Activated CD8-positive, alpha-beta memory T cell treated with anti-CD3 and anti-CD28 coated beads, Interleukin-2, amount 10 ng/mL, durations not matched to agents 7 days and 5 days (primary cell): ENCODE data around the gene VWDE. TPM values are rescaled to one million over a fixed set of nuclear protein-coding genes. Genes with fewer than 3 reads are reported as not detected.

Source experiments
- ATAC-seq: fragments of 150-1000 bp; cut with Tn5 transposase; one replicate; pipeline ENCODE4 v1.10.0; 2021; ENCODE audit warnings: moderate library complexity
- CTCF ChIA-PET: fragments of 350-600 bp; sonication (Branson Sonifier 250); formaldehyde crosslinking; loops from one replicate; lab custom pipeline; 2021; ENCODE audit warnings: antibody characterized with exemption; lab: Charles Lee
- DNase-seq: peaks from one replicate; pipeline ENCODE4 v3.0.0-alpha.2; 2020
- H3K27ac Mint-ChIP-seq: one replicate; pipeline ENCODE4 v1.8.0; 2021; ENCODE audit warnings: mild to moderate bottlenecking, mixed read lengths
- H3K27me3 Mint-ChIP-seq: one replicate; pipeline ENCODE4 v1.8.0; 2021; ENCODE audit warnings: mixed read lengths
- H3K36me3 Mint-ChIP-seq: one replicate; pipeline ENCODE4 v1.8.0; 2021; ENCODE audit warnings: mild to moderate bottlenecking, mixed read lengths
- H3K4me1 Mint-ChIP-seq: one replicate; pipeline ENCODE4 v1.8.0; 2021; ENCODE audit warnings: mixed read lengths
- H3K4me3 Mint-ChIP-seq: one replicate; pipeline ENCODE4 v1.8.0; 2021; ENCODE audit warnings: mild to moderate bottlenecking, moderate library complexity, mixed read lengths
- H3K9me3 Mint-ChIP-seq: one replicate; pipeline ENCODE4 v1.8.0; 2022; ENCODE audit warnings: low read depth, mixed read lengths
- total RNA-seq, 2 experiments: library from RNA; stranded (reverse); gene quantifications; one replicate each; pipeline ENCODE4 v1.2.3, GENCODE V29; 2021

The VWDE gene
- total RNA-seq, 2 experiments from 2014 or later: 3.4 to 4.6 TPM

DNA sequence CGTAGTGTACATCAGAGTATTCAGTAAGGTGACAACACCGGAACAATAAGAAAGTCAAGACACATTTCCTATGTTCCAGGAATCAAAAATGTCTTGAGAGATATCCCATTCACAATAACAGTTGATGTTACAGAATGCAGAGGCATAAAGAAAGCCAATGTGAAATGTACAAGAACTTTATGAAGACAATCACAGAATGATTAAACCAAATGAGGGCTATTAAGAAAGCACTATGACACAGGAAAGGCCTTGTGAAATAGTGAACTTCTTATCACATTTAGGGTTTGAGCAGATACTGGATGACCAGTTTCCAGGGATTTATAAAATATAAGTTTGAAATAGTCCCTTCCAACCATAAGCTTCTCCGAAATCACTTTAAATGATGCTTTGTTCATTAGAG is 52.7 kb downstream of the VWDE start:
- H3K4me3 Mint-ChIP-seq: no peak overlapping the region

DNA sequence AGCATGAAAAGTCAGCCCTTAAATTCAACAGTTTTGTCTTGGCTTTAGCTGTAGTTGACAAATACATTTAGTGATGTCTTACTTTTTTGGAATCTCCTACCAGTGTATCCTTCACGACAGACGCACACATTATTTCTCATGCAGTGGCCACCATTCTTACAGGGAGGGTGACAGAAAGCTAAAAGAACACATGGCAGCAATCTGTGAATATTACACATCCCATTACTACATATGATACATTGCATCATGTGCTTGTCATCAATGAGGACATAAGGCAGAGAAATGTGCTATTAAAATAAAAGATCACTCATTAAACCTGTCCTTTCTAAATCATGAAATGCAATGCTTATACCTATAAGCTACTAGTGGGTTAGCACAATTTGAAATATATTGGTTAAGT is 66.6 kb downstream of the VWDE start:
- no peak for ATAC-seq
- Mint-ChIP-seq H3K9me3 (no peaks in the 10 kb centered on the region), H3K4me1 (no peaks in the 10 kb centered on the region), H3K27me3 (no peaks in the 10 kb centered on the region), H3K27ac (no peak overlapping the region), H3K36me3 (no peaks in the 10 kb centered on the region), H3K4me3 (no peak overlapping the region)
- no peak for DNase-seq
- CTCF ChIA-PET: no interaction called here

More for the DNA sequence above, 52.7 kb downstream of the VWDE start:
- no peaks in the 10 kb centered on the region for H3K9me3 Mint-ChIP-seq
- DNase-seq: no peak
- CTCF ChIA-PET: no interaction called here
- no peak overlapping the region for H3K27ac Mint-ChIP-seq
- H3K4me1 Mint-ChIP-seq: peaks cover 6% of the 10 kb centered on the region
- H3K27me3 Mint-ChIP-seq: no peaks in the 10 kb centered on the region
- ATAC-seq: no peak
- peaks cover 2% of the 10 kb centered on the region for H3K36me3 Mint-ChIP-seq

DNA sequence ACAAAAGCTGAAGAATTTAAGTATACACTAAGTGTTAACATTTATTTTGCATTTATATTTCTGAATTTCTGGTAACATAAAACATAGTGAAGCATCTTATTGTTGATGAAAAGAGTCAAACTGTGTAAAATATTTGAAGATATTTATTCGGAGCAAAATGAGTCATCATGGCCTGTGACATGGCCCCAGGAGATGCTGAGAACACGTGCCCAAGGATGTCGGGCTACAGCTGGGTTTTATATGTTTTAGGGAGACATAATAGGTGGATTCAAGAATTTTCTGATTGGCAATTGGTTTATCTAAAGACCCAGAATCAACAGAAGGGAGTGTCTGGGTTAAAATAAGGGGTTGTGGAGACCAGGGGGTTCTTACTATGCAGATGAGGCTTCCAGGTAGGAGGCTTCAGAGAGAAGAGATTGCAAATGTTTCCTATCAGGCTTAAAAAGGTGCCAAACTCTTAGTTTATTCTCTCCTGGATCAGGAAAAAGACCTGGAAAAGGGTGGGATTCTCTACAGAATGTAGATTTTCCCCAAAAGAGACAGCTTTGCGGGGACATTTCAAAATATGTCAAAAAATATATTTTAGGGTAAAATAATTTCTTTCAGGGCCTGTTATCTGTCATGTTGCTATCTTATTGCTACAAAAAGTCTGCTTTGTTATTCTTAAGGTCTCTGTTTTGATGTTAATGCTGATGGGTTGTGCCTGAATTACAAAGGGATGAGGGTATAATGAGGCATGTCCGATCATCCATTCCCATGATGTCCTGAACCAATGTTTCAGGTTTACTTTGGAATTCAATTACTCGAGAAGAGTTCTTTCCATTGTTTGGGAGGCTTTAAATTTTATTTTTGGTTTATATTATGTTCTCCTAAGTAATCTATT is 74.5 kb downstream of the VWDE start:
- CTCF ChIA-PET: interaction anchor here (1.3 kb wide), 1 partner anchor 10 kb away, joined by 3 read pairs; no protein-coding TSS in a partner anchor
- H3K9me3 Mint-ChIP-seq: no peaks in the 10 kb centered on the region
- H3K27me3 Mint-ChIP-seq: peaks cover 4% of the 10 kb centered on the region
- H3K36me3 Mint-ChIP-seq: no peaks in the 10 kb centered on the region
- H3K27ac Mint-ChIP-seq: no peak overlapping the region
- no peaks in the 10 kb centered on the region for H3K4me1 Mint-ChIP-seq
- DNase-seq (no peak), ATAC-seq (no peak)
- no peak overlapping the region for H3K4me3 Mint-ChIP-seq

DNA sequence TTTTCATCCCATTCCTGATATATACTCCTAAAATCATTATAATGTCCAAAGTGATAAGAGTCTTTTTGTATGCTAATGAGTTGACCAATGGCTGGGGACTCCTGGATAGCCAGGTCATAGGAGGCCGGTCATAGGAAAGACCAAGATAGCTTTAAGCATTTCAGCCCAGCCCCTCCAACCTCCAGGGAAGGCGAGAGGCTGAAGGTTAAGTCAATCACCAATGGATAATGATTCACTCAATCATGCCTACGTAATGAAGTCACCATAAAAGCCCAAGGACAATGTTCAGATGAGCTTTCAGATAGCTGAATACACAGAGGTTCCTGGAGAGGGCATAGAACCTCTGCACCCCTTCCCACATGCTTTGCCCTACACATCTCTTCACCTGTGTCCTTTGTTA is 75.7 kb downstream of the VWDE start:
- CTCF ChIA-PET: interaction anchor here (1.3 kb wide), 1 partner anchor 11 kb away, joined by 3 read pairs; no protein-coding TSS in a partner anchor
- no peak for ATAC-seq

DNA sequence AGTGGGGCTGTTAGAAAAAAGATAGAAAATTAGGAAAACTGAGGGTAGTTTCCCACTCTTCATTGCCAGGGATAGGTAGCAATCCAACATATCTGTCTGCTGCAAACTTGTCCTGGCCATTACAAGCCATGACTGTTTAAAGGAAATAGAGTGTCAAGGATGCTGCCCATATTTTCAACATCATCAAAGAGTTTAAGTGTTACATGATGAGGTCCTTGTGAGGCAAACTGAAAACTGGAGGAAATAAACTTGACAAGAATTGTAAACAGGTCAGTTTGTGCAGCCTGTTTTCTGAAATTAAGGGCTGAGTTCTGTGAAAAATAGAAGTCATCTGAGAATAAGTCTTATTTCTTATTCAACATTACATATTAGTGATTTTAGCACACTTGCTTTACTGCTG is 78.0 kb downstream of the VWDE start:
- no peak for ATAC-seq
- Mint-ChIP-seq H3K36me3 (no peaks in the 10 kb centered on the region), H3K4me1 (no peaks in the 10 kb centered on the region), H3K27me3 (peaks cover 4% of the 10 kb centered on the region), H3K4me3 (no peak overlapping the region), H3K9me3 (no peaks in the 10 kb centered on the region), H3K27ac (no peak overlapping the region)
- CTCF ChIA-PET: no interaction called here
- no peak for DNase-seq

More for the DNA sequence above, 75.7 kb downstream of the VWDE start:
- H3K27ac Mint-ChIP-seq: no peak overlapping the region
- DNase-seq: no peak
- no peak overlapping the region for H3K4me3 Mint-ChIP-seq
- peaks cover 4% of the 10 kb centered on the region for H3K27me3 Mint-ChIP-seq
- no peaks in the 10 kb centered on the region for H3K36me3 Mint-ChIP-seq
- no peaks in the 10 kb centered on the region for H3K9me3 Mint-ChIP-seq
- no peaks in the 10 kb centered on the region for H3K4me1 Mint-ChIP-seq

DNA sequence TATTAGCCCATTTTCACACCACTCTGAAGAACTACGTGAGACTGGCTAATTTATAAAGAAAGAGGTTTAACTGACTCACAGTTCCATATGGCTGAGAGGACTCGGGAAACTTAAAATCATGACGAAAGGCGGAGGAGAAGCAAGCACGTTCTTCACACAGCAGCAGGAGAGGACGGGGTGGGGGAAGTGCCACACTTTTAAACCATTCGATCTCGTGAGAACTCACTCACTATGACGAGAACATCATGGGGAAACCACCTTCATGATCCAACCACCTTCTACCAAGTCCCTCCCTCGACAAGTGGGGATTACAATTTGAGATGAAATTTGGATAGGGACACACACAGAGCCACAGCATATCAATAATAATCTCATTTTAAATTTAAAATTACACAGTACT is 80.2 kb downstream of the VWDE start:
- CTCF ChIA-PET: interaction anchor here (1.0 to 2.4 kb wide), 9 partner anchors 9 to 261 kb away, joined by 3 to 12 read pairs (median 3); partner anchors contain the start of gene TMEM106B
- no peak overlapping the region for H3K4me3 Mint-ChIP-seq
- no peaks in the 10 kb centered on the region for H3K36me3 Mint-ChIP-seq
- H3K27ac Mint-ChIP-seq: no peak overlapping the region
- no peaks in the 10 kb centered on the region for H3K4me1 Mint-ChIP-seq
- DNase-seq (no peak), ATAC-seq (no peak)
- H3K9me3 Mint-ChIP-seq: no peaks in the 10 kb centered on the region
- H3K27me3 Mint-ChIP-seq: peaks cover 4% of the 10 kb centered on the region

DNA sequence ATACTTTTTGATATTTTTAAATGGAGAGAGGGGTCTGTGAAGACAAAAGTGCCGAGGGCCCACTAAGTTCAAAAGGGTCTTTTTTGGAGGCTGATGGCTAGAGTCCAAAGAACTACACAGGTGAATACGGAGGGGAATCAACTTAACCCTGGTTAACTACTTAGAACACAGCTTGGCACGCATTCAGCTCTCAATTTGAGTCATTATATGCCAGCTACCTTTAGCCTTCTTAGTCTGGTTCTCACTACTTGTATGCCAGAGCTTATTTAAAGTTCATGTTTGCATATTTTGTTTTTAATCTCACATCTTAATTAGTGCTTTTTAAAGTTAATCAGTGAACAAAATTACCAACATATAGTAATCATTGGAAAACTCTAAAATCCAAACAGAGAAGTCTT is 80.8 kb downstream of the VWDE start:
- H3K27ac Mint-ChIP-seq: no peak overlapping the region
- no peak overlapping the region for H3K4me3 Mint-ChIP-seq
- H3K27me3 Mint-ChIP-seq: peaks cover 4% of the 10 kb centered on the region
- no peak for ATAC-seq
- H3K36me3 Mint-ChIP-seq: no peaks in the 10 kb centered on the region
- CTCF ChIA-PET: interaction anchor here (0.7 to 2.4 kb wide), 10 partner anchors 10 to 260 kb away, joined by 3 to 12 read pairs (median 3); partner anchors contain the start of gene TMEM106B
- H3K4me1 Mint-ChIP-seq: no peaks in the 10 kb centered on the region
- no peak for DNase-seq
- no peaks in the 10 kb centered on the region for H3K9me3 Mint-ChIP-seq

DNA sequence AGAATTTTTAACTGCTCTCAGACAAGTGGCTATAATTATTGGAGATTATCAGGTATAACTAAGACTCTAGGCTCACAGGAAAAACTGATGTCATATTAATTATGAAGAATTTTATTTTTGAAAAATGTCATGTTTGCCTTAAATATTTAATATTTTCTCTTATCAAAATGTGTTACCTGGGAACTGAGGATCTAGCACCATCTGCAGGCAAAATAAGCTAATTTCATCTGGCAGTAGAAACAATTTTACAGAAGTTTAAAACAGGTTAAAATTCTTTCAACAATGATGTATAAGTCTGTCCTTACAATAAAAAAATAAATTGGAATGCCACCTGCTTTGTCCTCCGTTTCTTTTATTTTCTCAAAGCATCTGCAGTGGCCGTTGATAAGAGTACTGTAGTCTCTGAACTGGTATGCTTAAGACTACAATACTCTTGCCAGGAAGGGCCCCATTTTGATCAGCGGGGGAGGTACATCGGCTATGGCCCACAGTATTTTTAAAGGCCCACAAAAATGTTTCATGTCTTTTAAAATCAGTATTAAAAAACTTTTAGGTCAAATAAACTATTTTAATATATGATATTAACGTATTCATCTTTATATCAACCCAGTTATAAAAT is 81.3 kb downstream of the VWDE start:
- H3K9me3 Mint-ChIP-seq: no peaks in the 10 kb centered on the region
- no peaks in the 10 kb centered on the region for H3K36me3 Mint-ChIP-seq
- H3K27me3 Mint-ChIP-seq: peaks cover 4% of the 10 kb centered on the region
- CTCF ChIA-PET: interaction anchor here (0.7 to 2.4 kb wide), 10 partner anchors 10 to 260 kb away, joined by 3 to 12 read pairs (median 3); partner anchors contain the start of gene TMEM106B
- no peaks in the 10 kb centered on the region for H3K4me1 Mint-ChIP-seq
- H3K27ac Mint-ChIP-seq: no peak overlapping the region
- no peak for ATAC-seq
- no peak for DNase-seq
- no peak overlapping the region for H3K4me3 Mint-ChIP-seq

DNA sequence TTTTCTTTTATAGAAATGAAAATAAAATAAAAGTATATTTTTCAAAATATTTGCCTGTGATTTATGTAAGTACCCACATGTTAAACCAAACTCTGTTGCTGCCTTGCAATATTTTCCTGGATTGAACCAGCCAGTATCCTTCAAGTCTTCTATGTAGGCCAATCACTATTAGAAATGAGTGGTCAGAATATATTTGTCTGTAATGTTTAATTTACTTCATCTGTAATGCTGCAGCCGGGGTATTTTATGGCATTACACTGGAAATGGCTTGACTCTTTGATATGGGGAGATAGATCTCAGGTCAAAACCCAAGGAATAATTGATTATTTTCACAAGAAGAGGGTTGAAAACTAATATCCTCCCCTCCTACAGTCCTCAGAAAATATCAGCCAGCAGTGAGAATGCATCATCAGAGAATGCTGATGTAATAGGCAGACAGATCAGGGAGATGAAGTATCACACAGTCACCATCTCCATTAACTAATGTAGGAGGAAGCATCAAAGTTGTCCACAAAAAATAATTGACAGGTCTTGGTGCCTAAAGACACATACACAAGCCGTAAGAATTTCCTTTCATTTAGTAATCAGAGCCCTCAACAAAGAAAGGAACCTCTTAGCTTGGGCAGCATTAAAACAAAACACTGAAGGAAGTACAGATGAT is 82.5 kb downstream of the VWDE start:
- Mint-ChIP-seq H3K27ac (no peak overlapping the region), H3K4me3 (no peak overlapping the region), H3K9me3 (no peaks in the 10 kb centered on the region), H3K27me3 (peaks cover 4% of the 10 kb centered on the region), H3K4me1 (no peaks in the 10 kb centered on the region), H3K36me3 (no peaks in the 10 kb centered on the region)
- CTCF ChIA-PET: interaction anchor here (0.7 to 2.4 kb wide), 4 partner anchors 110 to 256 kb away, joined by 3 to 12 read pairs (median 5); partner anchors contain the start of gene TMEM106B
- ATAC-seq (no peak), DNase-seq (no peak)

DNA sequence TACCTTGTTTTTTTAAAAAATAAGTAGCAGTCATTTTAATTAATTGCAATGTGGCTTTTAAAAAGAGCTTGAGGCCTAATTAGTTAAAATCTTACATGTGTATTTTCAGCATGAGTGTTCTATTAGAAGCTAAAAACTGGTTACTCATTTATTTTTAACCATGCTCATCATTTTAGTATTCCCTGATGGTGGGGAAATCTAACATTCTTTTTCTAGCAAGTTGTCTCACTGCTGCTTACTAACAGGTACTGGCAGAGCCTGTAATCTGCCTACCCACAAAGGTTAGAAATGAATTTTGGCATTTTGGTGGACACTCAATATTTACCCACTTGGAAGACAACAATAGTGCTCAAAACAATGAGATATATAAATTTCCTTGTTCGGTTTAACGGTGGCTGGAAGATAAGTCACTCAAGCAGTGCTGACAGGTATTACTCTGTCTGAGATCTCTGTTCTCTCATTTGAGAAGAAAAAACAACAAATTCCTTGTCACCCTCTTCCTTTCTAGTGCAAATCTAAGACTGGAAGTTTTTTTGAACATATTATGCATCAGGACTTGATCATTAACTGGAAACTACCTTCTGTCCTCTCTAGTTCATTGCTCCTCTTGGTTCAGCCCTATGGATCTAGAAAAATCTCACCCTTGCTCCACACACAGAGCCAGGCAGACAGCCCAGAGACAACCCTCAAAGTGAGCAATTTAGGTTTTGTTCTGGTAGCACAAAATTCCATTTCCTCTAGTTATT is 83.3 kb downstream of the VWDE start:
- DNase-seq (no peak), ATAC-seq (no peak)
- no peaks in the 10 kb centered on the region for H3K4me1 Mint-ChIP-seq
- H3K4me3 Mint-ChIP-seq: no peak overlapping the region
- no peak overlapping the region for H3K27ac Mint-ChIP-seq
- CTCF ChIA-PET: no interaction called here
- no peaks in the 10 kb centered on the region for H3K9me3 Mint-ChIP-seq
- H3K36me3 Mint-ChIP-seq: no peaks in the 10 kb centered on the region
- peaks cover 4% of the 10 kb centered on the region for H3K27me3 Mint-ChIP-seq

DNA sequence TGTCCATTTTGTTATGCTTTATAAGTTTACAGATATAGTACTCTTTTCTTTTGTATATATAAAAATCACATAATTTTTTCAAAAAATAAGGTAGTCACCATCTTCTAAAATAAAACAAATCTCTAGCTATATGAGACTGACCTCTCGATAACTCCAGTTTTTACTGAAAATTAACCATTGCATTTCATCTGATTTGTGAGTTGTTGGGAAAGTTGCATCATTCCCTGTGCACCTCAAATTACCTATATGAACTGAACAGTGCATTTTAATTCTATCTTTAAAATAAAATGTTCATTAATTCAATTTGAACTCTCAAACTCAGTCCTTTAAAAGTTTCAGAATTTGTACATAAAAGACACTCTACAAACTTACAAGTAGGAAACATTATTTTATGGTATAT is 86.0 kb downstream of the VWDE start:
- Mint-ChIP-seq H3K9me3 (no peaks in the 10 kb centered on the region), H3K4me3 (no peak overlapping the region), H3K4me1 (peaks cover 8% of the 10 kb centered on the region), H3K27me3 (no peaks in the 10 kb centered on the region), H3K36me3 (no peaks in the 10 kb centered on the region), H3K27ac (no peak overlapping the region)
- ATAC-seq: no peak
- CTCF ChIA-PET: interaction anchor here (0.9 kb wide), 1 partner anchor 253 kb away, joined by 3 read pairs; no protein-coding TSS in a partner anchor
- no peak for DNase-seq

DNA sequence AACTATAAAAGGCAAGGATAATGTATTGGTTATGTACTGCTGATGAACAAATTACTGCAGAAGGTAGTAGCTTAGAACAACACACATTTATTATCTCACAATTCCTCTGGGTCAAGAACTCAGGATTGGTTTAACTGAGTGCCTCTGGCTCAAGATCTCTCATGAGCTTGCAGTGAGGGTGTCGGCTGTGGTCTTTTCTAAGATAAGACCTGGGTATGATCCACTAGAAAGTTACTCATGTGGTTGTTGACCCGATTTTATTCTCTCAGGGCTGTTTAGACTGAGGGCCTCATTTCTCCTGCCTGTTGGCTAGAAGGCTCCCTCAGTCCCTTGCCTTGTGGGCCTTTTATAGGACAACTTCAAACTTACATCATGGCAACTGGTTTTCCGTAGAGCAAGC is 86.7 kb downstream of the VWDE start:
- peaks cover 8% of the 10 kb centered on the region for H3K4me1 Mint-ChIP-seq
- H3K27ac Mint-ChIP-seq: no peak overlapping the region
- no peaks in the 10 kb centered on the region for H3K36me3 Mint-ChIP-seq
- H3K27me3 Mint-ChIP-seq: no peaks in the 10 kb centered on the region
- no peak for ATAC-seq
- no peak overlapping the region for H3K4me3 Mint-ChIP-seq
- no peak for DNase-seq
- CTCF ChIA-PET: interaction anchor here (0.9 kb wide), 1 partner anchor 252 kb away, joined by 3 read pairs; no protein-coding TSS in a partner anchor
- H3K9me3 Mint-ChIP-seq: no peaks in the 10 kb centered on the region
